ENCODE measurements around the gene CLSTN3. TPM values are rescaled to one million over a fixed set of nuclear protein-coding genes. Genes with fewer than 3 reads are reported as not detected.

Gene CLSTN3
- total RNA-seq, 4 donors from 2014 or later, result 16.1 to 45.6 (median 28.4) TPM

DNA sequence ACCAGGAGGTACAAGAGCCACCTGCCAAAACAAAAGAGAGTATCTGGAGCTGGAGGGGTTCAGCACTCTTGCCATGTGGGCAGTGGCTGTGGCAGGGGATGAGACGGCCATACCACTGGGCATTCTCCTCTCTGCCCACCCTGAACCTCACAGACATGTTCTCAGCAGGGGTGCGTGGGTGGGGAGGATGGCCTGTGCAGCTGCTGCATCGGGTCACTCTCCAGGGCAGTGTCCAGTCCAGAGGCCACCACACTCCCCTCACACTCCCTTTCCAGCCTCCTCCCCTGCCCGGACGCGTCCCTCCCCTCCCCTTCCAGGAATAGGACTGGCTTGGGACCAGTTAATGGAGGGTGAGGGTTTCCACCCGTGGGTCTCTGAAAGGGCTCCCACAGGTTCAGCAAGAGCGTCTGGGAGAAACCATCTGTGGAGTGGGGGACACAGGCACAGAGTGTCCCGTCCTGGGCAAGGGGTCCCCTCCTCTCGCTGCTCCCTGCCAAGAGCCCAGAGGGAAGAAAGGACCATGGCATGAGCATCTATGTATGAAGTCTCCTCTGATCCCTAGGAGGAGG, 38.4 kb upstream of the CLSTN3 start:
- TF ChIP-seq, protein P1, sequence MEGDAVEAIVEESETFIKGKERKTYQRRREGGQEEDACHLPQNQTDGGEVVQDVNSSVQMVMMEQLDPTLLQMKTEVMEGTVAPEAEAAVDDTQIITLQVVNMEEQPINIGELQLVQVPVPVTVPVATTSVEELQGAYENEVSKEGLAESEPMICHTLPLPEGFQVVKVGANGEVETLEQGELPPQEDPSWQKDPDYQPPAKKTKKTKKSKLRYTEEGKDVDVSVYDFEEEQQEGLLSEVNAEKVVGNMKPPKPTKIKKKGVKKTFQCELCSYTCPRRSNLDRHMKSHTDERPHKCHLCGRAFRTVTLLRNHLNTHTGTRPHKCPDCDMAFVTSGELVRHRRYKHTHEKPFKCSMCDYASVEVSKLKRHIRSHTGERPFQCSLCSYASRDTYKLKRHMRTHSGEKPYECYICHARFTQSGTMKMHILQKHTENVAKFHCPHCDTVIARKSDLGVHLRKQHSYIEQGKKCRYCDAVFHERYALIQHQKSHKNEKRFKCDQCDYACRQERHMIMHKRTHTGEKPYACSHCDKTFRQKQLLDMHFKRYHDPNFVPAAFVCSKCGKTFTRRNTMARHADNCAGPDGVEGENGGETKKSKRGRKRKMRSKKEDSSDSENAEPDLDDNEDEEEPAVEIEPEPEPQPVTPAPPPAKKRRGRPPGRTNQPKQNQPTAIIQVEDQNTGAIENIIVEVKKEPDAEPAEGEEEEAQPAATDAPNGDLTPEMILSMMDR (IDR thresholded peaks at IDR 0.05; ENCODE audit: low read depth), result no peak

DNA sequence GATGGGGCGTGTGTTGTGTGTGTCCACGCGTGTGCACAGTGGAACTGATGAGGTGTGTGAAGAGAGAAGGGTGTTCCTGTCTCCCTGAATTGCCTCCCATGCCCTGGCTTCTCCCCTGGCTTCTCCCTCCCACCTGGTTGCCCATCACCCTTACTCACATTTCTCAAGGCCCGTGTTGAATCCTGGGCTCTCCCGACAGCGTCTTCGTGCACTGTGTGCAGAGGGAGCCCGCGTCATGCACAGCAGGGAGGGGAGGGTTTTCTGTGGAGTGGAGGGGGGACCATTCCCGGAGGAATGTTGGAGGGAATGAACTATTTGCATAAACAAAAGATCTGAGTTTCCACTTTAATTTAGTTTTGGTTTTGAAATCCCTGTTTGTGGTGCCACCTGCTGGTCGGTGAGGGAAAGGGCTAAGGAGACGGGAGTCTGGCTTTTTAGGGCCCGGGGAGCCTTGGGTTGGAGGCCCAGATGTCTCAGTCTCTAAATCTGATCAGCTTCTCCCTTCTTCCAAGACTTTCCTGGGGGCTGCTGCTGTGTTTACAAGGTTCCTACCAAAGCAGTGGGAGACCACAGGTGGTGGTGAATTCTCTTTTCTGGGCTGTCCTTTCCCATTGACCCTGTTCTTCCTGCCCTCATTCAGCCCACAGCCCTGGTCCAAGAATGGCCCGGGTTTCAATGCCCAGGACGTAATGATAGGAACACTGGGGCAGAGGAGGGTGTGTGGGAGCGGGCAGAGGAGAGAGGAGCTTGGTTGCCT, 37.8 kb upstream of the CLSTN3 start, which contains the start of gene C1R:
Gene C1R, minus strand, starts transcription at position 217 of the 757 bp plus-strand sequence. Its CDS starts 57 bp downstream, at position 160.
- TF ChIP-seq, protein P1 (IDR thresholded peaks at IDR 0.05; ENCODE audit: low read depth), result no peak

DNA sequence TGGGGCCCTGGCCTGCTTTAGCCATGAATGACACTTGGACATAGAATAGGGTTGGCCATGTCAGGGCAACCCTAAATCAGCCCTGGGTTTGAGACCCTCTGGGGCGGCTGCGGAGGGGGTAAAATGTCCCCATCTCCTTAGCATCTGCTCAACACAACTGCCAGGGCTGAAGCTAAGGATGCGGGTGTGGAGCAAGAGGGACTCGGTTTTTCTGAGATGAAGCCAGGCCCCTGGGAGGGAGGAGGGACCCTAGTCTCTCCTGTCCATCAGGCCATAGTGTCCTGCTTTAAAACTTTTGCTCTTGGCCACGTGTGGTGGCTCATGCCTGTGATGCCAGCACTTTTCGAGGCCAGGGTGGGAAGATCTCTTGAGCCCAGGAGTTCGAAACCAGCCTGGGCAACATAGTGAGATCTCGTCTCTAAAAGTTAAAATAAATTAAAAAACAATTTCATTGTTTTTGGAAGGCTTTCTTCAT, 37.1 kb upstream of the CLSTN3 start:
- TF ChIP-seq, protein P1 (IDR thresholded peaks at IDR 0.05; ENCODE audit: low read depth), result no peak

DNA sequence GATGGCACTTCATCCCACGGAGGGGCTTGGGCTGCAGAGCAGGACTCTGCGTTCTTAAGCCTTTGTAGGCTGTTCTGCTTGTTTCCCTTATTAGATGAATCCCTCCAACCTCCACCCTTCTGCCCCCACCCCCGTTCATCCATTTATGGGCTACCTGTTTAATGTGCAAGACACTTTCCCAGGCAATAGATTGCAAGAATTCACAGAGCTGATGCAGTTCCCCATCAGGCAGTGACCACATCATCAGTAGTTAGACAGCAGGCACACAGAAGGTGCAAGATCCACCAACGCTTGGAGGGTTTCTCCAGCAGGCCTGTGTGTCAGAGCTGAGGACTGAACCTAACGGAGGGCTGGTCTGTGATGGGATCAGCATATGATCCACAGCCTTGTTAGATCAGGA, 36.7 kb upstream of the CLSTN3 start:
- TF ChIP-seq, protein P1 (IDR thresholded peaks at IDR 0.05; ENCODE audit: low read depth), result no peak

DNA sequence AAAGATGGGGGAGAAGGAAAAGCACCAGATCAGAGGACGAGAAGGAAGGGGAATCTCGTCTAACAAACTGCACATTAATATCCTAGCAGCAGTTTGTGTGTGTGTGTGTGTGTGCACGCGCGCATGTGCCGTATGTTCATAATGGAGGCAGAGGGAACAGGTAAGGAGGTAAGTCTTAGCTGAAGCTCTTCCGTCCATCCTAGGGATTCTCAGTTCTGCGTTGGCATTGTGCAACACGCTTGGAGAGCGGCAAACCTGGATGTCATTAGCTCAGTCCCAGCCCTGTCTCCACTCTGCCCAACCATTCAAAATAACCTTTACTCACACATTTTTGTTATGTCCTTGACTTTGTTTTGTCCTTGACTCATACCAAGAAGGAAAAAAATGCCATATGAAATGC, 36.3 kb upstream of the CLSTN3 start:
- TF ChIP-seq, protein P1 (IDR thresholded peaks at IDR 0.05; ENCODE audit: low read depth), result no peak

DNA sequence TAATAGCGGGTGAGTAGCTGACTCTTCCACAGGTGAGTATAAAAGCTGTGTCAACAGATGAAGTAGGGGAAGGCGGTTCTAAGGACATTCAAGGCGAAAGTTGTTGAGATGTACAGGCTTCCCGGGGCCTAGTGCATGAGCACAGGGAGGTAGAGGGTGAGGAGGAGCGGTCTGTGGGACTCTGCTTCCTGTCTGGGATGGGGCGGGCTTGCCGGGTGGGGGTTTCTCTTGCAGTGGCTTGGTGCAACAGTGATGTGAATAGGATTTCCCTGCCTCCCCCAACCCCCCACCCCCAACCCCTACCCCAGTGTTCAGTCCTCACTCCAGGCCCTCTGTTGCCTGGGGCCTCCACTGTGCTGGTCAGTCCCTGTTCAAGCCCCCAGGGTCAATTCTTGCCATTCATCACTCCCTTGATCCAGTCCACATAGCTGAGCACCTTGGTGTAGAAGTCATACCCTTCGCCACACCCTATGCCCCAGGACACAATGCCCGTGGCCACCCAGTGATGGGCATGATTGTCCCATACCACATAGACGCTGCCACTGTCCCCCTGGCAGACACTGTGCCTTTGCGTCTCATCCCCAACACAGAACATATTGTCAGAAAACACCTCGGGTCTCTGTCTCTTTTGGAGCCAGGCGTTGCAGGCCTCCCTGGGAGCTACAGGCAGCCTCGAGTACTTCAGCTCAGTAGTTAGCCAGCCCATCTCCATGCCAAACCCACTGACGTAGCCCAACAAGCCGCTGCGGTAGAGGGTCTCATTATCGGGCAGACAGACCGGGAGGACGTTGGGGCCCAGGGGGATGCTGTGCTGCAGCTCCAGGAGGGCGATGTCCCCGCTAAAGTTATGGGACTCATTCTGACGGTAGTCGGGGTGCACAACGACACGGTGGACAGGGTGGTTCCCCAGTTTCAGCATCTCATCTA, 33.9 kb upstream of the CLSTN3 start:
- TF ChIP-seq, protein P1 (IDR thresholded peaks at IDR 0.05; ENCODE audit: low read depth), result no peak

Data from subcutaneous adipose tissue (tissue), 4 donors.